Measurements from ENCODE around the gene TIAM1.

TIAM1 gene

DNA sequence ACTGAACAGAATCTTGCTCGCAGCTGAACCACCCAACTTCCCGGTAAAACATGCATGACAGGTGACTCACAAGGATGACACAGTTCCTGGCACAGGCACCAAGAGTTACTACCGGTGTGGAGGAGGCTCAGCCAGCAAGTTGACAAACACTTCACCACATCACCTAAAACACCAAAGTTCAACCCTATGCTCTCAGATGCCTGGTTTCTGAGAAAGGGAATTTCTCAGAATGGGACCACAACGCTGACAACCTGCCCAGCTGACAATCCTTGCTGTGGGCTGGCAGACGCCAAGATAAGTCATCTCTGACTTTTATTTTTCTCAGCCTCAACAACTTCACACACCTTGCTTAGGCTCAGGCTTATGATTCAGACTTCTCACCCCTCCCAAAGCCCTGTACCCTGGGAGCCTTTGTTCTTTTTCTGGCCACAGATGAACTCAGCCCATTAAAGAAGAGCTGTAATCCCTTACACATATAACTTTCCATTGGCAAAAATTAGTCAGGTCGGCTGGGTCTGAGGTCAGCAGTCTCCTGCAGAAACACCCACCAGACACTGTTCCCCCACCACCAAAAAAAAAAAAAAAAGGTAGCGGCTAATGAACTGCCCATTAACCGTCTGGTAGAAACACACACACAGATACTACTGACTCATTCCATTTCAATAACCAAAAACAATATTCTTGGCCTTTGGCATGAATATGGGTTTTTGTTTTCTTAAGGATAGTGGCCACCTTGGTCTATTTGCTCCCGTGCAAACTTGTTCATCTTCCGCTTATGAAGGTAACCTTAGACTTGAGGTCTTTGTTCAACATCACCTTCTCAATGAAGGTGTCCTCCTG lies 10.8 kb upstream of the TIAM1 start:
- FAIRE-seq = no peak

DNA sequence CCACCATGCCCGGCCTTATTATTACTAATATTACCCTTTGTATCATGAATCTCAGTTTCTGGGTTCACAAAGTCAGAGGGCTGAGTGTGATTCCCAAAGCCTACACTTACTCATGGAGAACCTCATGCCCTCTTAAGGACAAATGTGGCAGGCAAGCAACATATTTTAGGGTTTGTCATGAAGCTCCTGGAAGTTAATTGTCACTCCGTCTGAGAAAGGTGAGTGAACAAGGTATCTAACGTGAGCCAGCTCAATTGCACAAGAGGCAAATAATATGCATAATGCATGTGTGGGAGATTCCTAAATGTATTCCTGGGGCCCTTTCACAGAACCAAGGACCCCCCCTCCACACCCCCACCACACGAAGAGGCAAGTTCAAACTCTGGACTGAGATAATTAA lies 10.1 kb upstream of the TIAM1 start:
- FAIRE-seq = no peak

DNA sequence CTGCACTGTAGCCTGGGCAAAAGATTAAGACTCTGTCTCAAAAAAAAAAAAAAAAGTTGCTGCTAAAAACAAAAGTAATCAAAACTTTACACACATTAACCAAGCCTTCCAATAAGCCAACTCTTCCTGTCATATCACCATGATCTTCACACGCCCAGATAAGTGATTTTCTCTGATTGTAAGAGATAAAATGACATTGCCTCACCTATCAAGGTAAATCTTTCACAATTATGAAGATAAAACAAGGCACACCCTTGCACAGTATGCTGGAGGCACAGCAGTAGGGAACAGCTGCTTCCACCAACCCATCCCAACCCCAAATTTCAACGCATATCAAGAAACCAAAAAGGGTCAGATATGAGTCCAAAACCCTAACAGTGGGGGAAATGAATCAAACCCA lies 8.8 kb upstream of the TIAM1 start:
- no peak for FAIRE-seq

DNA sequence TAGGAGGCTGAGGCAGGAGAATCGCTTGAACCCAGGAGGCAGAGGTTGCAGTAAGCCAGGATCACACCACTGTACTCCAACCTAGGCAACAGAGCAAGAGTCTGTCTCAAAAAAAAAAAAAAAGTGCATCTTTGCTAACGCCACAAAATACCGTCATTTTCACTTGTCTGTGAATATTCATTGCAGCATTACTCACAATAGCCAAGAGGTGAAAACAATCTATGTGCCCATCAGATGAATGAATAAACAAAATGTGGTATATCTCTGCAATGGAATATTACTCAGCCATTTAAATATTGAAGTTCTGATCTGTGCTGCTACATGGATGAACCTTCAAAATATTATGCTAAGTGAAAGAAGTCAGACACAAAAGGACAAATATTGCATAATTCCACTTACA lies 7.9 kb upstream of the TIAM1 start:
- FAIRE-seq = no peak

DNA sequence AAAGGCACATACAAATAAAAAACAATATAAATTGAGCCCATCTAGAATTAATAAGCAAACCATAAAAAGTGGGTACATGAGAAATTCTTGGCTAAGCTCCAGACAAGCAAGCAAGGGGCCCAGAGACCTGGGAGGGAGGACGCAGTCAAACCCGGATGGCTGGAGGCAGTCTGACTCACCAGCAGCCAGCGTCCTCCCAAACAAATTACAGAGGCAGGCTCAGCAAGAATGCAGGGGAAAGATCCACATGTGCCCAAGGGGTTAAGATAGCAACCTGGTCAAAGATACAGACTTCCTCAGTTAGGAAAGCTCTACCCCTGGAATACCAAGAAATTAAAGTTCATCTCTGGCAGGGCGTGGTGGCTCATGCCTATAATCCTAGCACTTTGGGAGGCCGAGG lies 7.4 kb upstream of the TIAM1 start:
- no peak for FAIRE-seq

DNA sequence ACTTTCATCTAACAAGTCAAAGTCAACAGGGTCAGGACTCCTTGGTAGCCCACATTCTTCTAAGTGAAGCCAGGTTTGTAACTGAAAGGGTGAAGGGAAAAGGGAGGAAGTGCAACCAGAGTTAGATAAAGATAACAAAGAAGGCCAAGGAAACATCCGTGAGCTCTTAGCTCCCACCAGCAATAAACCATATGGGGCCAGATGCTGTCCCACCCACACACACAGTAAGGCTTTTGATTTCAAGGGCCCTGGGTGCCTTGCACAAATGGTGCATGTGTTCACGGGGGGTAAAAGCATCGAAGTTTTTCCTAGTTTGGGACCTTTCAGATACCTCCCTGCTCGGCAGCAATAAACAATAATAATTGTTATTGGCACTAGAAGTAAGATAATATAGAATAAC lies 5.1 kb upstream of the TIAM1 start:
- no peak for FAIRE-seq

DNA sequence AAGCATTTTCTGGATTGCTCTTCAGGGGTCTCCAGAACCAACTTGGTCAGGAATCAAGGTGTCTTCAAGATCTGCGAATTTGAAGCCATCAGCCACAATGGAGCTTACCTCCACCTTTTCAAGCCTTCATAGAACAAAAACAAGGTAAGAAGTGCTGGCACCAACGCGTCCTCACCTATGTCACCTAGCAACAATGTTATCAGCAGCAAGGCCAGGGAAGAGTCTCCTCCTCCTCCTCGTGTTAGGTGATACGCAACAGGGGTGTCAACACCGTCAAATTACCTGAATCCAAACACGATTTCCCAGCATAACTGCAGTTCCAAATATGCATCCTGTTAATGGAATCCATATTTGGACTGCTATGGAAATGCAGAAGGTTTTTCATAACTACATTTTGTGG lies 4.1 kb upstream of the TIAM1 start:
- FAIRE-seq = no peak

DNA sequence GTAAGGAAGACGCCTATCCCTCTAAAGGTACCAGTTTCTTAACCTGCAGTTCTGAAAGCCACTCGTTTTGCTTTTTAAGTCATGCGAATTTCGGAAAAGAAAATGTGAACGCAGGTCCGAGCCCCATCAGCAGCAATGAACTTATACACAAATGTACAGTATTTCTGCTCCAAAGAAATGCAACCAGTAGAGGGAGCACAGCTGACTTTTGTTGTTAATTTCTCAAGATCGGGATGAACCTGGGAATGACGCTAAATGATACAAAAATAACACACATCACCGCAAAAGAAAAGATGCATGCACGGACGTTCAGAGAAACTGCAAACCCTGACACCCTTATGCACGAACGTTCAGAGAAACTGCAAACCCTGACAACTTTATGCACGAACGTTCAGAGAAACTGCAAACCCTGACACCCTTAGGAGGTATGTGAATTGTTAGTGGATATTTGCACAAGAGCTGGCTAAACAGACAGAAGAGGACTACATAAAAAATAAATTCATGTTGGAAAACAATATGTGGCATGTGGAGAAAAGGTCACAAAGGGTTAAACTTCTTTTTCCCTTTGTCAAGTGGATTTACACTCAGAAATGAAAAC lies 3.5 kb upstream of the TIAM1 start:
- FAIRE-seq = no peak

DNA sequence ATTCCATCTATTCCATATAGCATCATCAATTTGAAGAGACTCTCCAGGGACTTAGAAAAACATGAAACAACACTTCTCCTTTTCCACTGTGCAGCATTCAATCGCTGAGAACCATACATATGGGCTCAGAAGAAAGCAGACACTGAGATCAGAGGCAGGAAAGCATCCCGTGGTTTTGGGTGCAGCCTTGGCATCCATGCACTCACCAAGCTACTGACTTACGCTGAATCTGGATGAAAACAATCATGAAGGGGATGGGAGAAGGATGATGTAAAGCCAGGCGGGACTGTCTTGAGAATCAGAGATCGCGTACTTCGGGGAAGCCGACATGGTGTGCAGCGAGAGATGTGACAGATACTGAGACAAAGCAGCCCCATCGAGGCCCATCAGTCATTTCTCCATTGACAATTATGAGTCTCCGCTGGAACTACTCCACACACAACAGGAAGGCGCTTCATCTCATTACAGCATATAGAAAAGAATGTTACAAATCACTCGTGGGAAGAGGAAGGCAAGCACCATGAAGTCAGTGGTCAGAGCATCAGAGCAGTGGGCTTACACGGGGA lies 2.3 kb upstream of the TIAM1 start:
- no peak for FAIRE-seq

DNA sequence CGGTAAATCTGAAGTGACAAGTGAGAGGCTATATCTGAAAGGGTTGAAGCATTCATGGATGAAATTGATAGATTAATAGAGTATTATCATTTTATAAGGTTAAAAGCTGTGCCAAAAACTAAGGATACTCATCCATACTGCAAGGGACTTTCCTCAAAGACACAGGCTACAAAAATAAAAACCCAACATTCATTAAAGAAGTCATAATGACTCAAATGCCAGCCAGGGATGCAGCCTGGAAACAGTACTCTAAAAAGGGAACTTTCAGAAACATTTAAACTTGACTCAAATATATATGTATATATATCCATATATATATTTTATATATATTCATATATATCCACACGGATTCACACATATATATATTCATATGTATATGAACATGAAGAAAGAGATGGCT lies 1.1 kb upstream of the TIAM1 start:
- FAIRE-seq = no peak

DNA sequence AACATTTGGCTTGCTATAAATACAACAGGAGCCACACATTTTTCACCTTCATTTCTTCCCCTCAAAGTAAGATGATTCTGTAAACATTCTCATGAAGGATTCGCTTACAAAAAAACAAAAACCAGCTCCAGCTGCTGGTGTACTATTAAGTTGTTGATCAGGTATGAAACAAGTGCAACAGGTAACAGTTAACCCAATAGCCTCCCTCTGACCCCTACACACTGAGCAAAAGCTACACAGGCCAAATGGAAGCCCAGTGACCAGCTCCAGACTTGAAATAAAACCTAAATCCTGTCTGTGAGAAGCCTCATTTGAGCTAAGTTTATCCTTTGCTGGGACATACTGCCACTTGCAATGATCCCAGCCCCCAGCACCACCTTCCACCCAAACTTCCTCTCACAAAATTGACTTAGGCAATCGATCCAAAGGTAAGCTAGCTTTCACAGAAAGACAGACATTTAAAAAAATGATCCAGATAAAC lies 991 bp downstream of the TIAM1 start:
- FAIRE-seq = no peak

DNA sequence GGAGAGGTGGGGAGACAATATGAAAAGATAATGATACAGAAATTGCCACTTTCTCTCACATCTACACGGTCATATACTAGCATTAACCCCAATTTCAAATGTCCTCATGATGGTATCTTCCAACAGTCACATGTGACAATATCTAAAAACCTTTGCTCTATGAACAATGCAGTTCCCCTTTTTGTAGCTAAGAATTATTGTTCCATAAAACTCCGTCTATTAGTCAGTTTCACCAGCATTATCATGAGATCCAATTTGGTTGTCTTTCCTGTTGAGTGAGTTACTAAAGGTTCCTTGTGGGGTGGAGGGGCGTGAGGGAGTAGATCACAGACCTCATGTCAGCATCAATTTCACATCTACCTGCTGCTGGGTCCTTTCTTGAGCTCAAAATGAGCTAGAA lies 1.7 kb downstream of the TIAM1 start:
- no peak for FAIRE-seq

DNA sequence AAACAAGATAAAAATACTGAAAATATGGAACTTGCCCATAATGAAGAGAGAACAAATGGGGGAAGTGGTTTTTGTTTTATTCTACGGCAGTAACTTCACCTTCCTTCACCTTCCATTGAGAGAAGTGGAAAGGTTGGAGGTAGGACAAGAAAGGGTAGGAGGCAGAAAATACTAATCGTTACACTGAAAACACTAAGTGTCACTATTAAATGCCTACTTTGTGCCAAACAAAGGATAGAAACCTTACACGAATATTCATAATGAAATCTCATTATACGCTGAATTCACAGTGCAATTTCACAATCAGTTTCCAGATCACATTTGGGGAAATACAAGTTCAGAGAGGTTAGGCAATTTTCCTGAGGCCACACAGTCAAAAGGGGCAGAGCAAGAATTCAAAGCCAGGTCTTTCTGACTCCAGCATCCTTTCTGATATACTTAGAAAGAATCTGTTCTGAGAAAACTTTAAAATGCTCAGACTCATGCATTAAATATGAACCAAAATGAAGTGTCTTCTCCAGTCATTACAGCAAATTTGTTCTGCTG lies 3.0 kb downstream of the TIAM1 start:
- no peak for FAIRE-seq

DNA sequence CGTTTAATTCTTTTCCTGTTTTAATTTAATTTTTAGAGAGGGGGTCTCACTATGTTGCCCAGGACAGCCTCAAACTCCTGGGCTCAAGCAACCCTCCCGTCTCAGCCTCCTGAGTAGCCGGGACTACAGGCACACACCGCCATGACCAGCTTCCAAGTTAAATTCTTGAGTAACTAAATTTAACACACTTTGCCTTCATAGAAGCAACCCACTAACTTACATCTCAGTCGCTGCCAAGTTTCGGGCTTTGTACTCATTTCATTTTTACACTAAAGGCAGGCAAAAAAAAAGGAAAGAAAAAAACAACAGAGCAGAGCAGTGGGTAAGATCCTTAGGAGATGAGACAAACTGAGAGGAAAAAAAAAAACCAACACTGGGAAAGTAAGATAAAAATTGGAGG lies 3.5 kb downstream of the TIAM1 start:
- FAIRE-seq = no peak

DNA sequence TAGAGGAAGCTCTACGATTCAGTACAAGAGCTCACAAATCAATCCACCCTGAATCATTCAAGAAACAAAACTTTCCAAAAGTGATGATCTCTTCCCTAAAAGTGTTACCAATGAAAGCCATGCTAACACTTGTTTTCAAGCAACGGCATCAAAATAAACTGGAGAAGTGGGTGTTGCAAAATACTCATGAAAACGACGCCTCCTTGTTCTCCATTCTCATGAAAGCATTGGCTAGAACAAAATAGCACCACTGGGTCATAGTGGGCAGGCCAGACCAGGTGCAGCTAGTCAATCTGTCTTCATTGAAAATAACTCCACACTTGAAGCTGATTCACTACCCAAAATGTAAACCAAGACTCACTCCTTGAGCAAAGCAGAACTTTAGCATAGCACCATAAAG lies 4.3 kb downstream of the TIAM1 start:
- FAIRE-seq = no peak

DNA sequence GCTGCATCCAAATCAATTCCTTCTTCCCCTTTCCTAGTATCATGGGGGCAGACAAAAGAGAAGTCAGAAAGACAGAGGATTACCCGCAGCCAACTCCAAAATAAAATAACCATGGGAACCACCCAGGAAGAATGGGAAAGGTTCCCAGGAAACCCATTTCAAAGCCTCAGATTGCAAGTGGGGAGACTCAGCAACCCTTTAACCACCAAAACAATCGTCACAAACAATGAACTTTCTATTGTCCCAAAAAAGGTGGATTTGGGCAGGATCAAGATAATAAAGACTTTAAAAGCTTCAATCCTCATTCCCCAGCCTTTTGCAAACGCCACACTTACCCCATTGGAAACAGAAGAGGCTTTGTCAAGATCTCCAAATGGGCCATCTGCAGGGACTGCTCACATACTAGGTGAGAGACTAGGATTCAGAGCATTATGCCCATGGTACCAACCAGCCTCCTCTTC lies 5.1 kb downstream of the TIAM1 start:
- no peak for FAIRE-seq

DNA sequence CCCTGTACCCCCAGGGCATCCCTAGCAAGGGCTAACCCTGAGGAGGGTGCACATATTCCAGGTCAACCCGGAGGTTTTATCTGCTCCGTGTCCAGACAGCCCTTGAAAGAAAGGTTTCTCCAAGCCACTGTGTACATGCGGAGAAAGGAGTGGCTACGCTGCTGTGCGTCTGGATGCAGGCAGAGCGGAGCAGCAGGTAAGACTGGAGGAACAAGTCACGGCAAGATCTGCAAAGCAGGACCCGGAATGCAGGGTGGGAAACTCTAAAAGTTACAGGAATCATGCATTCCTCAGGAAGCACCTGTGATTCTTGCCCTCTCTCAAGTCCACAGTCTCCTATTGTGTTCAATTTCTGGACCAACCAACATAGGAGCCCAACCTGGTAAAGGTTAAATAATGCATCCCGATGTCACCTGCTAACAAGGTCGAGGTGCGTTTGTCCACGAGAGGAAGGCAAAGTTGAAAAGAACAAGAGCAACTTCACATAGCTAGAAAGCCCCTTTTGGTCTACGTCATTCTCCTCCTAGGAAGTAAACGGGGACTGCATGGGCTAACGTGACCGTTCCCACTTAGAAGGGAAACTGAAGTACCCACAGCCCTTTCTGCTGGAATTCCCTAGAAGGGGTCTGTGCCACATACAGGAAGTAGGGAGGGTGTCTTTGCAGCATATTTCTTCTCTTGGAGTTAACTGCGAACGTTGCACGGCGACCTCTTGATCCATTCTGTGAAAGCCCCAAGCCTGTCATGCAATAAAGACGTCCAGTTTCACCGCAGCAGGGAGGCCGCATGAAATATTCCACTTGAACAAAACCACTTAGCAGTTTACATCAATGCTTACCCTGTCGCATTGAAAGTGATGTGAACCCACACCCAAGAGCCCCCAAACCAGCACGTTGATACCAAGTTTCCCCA lies 5.8 kb downstream of the TIAM1 start:
- FAIRE-seq = no peak

DNA sequence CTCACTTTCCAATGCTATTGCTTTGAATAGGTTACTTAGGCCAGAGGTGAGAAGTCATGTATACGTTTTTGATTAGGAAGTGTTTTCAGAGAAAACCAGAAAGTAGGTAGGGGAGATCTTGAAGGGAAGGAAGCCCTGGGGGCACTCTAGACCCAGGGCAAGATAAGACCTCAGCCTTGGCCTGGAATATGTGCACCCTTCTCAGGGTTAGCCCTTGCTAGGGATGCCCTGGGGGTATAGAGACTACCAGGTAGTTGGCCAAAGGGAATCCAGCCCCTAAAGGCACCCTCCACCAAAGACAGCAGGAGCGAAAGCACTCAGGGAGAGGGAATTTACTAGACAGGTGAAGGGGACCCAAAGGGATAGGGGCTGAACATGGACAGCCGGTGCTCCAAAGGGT lies 7.0 kb downstream of the TIAM1 start:
- no peak for FAIRE-seq

DNA sequence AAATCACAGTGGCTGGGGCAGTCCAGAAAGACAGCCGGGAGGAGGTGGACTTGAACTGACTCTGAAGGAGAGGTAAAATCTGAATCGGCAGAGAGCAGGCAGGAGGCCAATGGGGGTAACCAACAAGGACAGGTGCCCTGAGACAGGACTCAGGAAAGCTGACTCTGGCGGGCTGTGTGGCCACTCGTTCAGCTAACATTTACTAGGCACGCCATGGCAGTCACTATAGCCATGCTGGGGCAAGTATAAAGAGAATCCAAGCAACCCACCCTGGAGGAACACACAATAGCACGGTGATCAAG lies 7.4 kb downstream of the TIAM1 start:
- no peak for FAIRE-seq

DNA sequence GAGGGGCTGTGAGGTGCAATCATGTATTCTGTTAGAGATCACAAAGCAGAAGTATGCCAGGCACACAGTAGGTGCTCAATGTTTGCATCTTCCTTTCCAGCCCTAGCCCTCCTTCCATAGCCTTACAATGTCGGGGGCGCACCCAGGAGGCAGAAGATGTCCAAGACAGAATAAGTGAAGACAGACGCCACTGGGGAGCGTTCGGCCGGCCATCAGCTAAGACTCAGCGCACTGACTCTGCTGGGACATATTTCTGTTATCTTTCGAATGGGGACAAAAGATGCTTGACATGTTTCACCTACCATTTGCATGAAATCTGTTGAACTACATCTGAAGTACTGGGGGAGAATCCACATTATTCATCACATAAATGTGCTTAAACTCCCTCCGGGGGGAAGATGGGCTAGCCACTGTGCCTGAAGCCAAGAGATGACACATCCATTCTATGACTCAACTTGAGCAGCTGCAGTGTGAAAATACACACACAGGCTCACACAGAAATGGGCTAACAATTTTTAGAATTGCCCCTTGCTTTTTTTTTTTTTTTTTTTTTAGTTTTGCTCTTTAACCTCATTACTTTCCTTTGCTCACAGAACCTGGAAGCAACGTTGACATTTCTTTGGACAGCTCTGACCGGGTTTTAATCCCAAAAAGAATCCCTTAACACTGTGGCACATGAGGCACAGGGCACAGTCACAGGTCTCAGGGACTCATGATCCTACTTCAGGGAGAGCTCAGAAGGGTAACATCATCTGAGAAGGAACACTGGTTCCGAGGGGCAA lies 7.9 kb downstream of the TIAM1 start:
- FAIRE-seq = no peak

DNA sequence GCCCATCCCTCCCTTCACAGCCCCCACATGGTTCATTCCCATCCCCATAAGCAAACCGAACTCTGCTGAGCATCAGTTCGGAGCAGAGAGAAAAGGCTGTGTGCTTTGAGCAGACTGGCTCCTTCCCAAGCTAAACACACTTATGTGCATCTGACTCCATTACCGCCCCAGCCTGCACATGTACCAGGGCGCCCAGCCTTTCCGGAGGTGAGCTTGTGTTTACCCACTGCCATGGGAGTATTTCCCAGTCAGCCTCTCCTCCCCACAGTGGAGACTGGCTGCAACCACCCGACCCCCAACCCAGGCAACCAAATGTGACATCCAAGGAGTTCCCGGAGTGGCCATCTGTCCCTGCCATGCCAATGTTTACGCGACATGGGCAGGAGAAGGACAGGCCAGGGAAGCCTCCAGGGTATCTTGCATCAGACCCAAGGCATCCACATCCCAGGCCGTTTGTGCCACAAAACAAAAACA lies 9.4 kb downstream of the TIAM1 start:
- FAIRE-seq = no peak

DNA sequence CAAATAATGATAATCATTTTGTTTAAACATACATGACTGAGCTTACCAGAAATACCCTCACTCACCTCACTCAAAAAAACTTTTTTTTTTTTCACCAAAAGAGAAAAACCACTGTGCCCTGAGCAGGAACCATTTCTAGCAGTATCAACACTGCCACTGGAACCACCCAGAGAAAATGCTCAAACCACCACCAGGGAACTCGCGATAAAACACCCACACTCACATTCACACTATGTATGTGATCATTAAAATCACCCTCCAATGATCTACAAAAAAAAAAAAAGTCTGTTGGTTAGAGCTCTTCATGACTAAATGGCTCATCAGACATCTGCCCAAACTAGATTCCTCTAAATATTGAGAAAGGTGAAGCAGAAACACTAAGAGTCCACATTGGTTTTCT lies 11.5 kb downstream of the TIAM1 start:
- FAIRE-seq = no peak

Measured in A204.1 (cell line).